T-helper 1 cell treated with Interleukin-12 subunit alpha and Interleukin-12 subunit beta and Interleukin-4 antibody, amounts not matched to agents 30 μg/mL and 1 μg/mL, for 36 hours (primary cell): ENCODE data around the gene KRT75.

Experiments
- H3K27ac Mint-ChIP-seq: one replicate; pipeline ENCODE4 v1.8.0; 2021; ENCODE audit warnings: mild to moderate bottlenecking, mixed read lengths
- H3K27me3 Mint-ChIP-seq: one replicate; pipeline ENCODE4 v1.8.0; 2021; ENCODE audit warnings: low read depth, mixed read lengths
- H3K36me3 Mint-ChIP-seq: one replicate; pipeline ENCODE4 v1.8.0; 2021; ENCODE audit warnings: low read depth, mixed read lengths
- H3K4me1 Mint-ChIP-seq: one replicate; pipeline ENCODE4 v1.8.0; 2021; ENCODE audit warnings: low read depth, mixed read lengths
- H3K4me3 Mint-ChIP-seq: one replicate; pipeline ENCODE4 v1.8.0; 2021; ENCODE audit warnings: mild to moderate bottlenecking, moderate library complexity, mixed read lengths
- H3K9me3 Mint-ChIP-seq: one replicate; pipeline ENCODE4 v1.8.0; 2021; ENCODE audit warnings: mixed read lengths

KRT75 gene

GRCh38 chr12:52445876-52446275, 11.7 kb upstream of the KRT75 start:
- Mint-ChIP-seq H3K9me3 (no peaks in the 10 kb centered on the region), H3K4me1 (no peaks in the 10 kb centered on the region), H3K27me3 (peaks cover 23% of the 10 kb centered on the region), H3K27ac (no peak overlapping the region), H3K4me3 (no peak overlapping the region), H3K36me3 (no peaks in the 10 kb centered on the region)

- Mint-ChIP-seq H3K27ac (no peak overlapping the region), H3K9me3 (no peaks in the 10 kb centered on the region), H3K4me1 (no peaks in the 10 kb centered on the region), H3K27me3 (peaks cover 23% of the 10 kb centered on the region), H3K36me3 (no peaks in the 10 kb centered on the region), H3K4me3 (no peak overlapping the region)
These were observed 10.8 kb upstream of the KRT75 start for GRCh38 chr12:52444647-52445595.

GRCh38 chr12:52443966-52444365, 9.8 kb upstream of the KRT75 start:
- Mint-ChIP-seq H3K9me3 (no peaks in the 10 kb centered on the region), H3K4me1 (no peaks in the 10 kb centered on the region), H3K4me3 (no peak overlapping the region), H3K27me3 (peaks cover 23% of the 10 kb centered on the region), H3K27ac (no peak overlapping the region), H3K36me3 (no peaks in the 10 kb centered on the region)

GRCh38 chr12:52442600-52443061, 8.5 kb upstream of the KRT75 start:
- Mint-ChIP-seq H3K4me1 (no peaks in the 10 kb centered on the region), H3K27ac (no peak overlapping the region), H3K27me3 (peaks cover 23% of the 10 kb centered on the region), H3K36me3 (no peaks in the 10 kb centered on the region), H3K4me3 (no peak overlapping the region), H3K9me3 (no peaks in the 10 kb centered on the region)

- no peak overlapping the region for H3K27ac Mint-ChIP-seq
- no peaks in the 10 kb centered on the region for H3K36me3 Mint-ChIP-seq
- peaks cover 27% of the 10 kb centered on the region for H3K27me3 Mint-ChIP-seq
- no peak overlapping the region for H3K4me3 Mint-ChIP-seq
- H3K9me3 Mint-ChIP-seq = no peaks in the 10 kb centered on the region
- no peaks in the 10 kb centered on the region for H3K4me1 Mint-ChIP-seq
These were observed 7.2 kb upstream of the KRT75 start for GRCh38 chr12:52441320-52441911.

- H3K36me3 Mint-ChIP-seq = no peaks in the 10 kb centered on the region
- no peak overlapping the region for H3K4me3 Mint-ChIP-seq
- H3K27ac Mint-ChIP-seq = no peak overlapping the region
These were observed 6.7 kb upstream of the KRT75 start for GRCh38 chr12:52440821-52441319.

GRCh38 chr12:52439845-52440244, 5.7 kb upstream of the KRT75 start:
- Mint-ChIP-seq H3K4me1 (no peaks in the 10 kb centered on the region), H3K36me3 (no peaks in the 10 kb centered on the region), H3K27me3 (peaks cover 27% of the 10 kb centered on the region), H3K9me3 (no peaks in the 10 kb centered on the region), H3K4me3 (no peak overlapping the region), H3K27ac (no peak overlapping the region)

More at GRCh38 chr12:52440821-52441319, 6.7 kb upstream of the KRT75 start:
- Mint-ChIP-seq H3K9me3 (no peaks in the 10 kb centered on the region), H3K4me1 (no peaks in the 10 kb centered on the region), H3K27me3 (peaks cover 27% of the 10 kb centered on the region)

- no peak overlapping the region for H3K27ac Mint-ChIP-seq
- H3K27me3 Mint-ChIP-seq = peaks cover 23% of the 10 kb centered on the region
- H3K4me1 Mint-ChIP-seq = no peaks in the 10 kb centered on the region
- no peaks in the 10 kb centered on the region for H3K36me3 Mint-ChIP-seq
- no peaks in the 10 kb centered on the region for H3K9me3 Mint-ChIP-seq
- H3K4me3 Mint-ChIP-seq = no peak overlapping the region
These were observed 5.2 kb upstream of the KRT75 start for GRCh38 chr12:52439420-52439819.

- no peaks in the 10 kb centered on the region for H3K9me3 Mint-ChIP-seq
- peaks cover 19% of the 10 kb centered on the region for H3K27me3 Mint-ChIP-seq
- H3K4me1 Mint-ChIP-seq = no peaks in the 10 kb centered on the region
- H3K27ac Mint-ChIP-seq = no peak overlapping the region
- no peaks in the 10 kb centered on the region for H3K36me3 Mint-ChIP-seq
- H3K4me3 Mint-ChIP-seq = no peak overlapping the region
These were observed 4.4 kb upstream of the KRT75 start for GRCh38 chr12:52438305-52439301.

GRCh38 chr12:52437508-52437907, 3.3 kb upstream of the KRT75 start:
- Mint-ChIP-seq H3K27ac (no peak overlapping the region), H3K4me3 (no peak overlapping the region), H3K4me1 (no peaks in the 10 kb centered on the region), H3K27me3 (peaks cover 13% of the 10 kb centered on the region), H3K9me3 (no peaks in the 10 kb centered on the region), H3K36me3 (no peaks in the 10 kb centered on the region)

- Mint-ChIP-seq H3K27me3 (peaks cover 10% of the 10 kb centered on the region), H3K27ac (no peak overlapping the region), H3K4me1 (no peaks in the 10 kb centered on the region), H3K4me3 (no peak overlapping the region), H3K36me3 (no peaks in the 10 kb centered on the region), H3K9me3 (no peaks in the 10 kb centered on the region)
These were observed 2.8 kb upstream of the KRT75 start for GRCh38 chr12:52436828-52437474.

- Mint-ChIP-seq H3K27me3 (peaks cover 10% of the 10 kb centered on the region), H3K36me3 (no peaks in the 10 kb centered on the region), H3K27ac (no peak overlapping the region), H3K4me1 (no peaks in the 10 kb centered on the region), H3K4me3 (no peak overlapping the region), H3K9me3 (no peaks in the 10 kb centered on the region)
These were observed 2.0 kb upstream of the KRT75 start for GRCh38 chr12:52436000-52436827.

GRCh38 chr12:52435659-52435999, 1.5 kb upstream of the KRT75 start:
- Mint-ChIP-seq H3K36me3 (no peaks in the 10 kb centered on the region), H3K27ac (no peak overlapping the region), H3K4me3 (no peak overlapping the region), H3K9me3 (no peaks in the 10 kb centered on the region), H3K27me3 (peaks cover 10% of the 10 kb centered on the region), H3K4me1 (no peaks in the 10 kb centered on the region)
